ENCODE results near the gene MED29.

The MED29 gene, protein sequence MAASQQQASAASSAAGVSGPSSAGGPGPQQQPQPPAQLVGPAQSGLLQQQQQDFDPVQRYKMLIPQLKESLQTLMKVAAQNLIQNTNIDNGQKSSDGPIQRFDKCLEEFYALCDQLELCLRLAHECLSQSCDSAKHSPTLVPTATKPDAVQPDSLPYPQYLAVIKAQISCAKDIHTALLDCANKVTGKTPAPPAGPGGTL

DNA sequence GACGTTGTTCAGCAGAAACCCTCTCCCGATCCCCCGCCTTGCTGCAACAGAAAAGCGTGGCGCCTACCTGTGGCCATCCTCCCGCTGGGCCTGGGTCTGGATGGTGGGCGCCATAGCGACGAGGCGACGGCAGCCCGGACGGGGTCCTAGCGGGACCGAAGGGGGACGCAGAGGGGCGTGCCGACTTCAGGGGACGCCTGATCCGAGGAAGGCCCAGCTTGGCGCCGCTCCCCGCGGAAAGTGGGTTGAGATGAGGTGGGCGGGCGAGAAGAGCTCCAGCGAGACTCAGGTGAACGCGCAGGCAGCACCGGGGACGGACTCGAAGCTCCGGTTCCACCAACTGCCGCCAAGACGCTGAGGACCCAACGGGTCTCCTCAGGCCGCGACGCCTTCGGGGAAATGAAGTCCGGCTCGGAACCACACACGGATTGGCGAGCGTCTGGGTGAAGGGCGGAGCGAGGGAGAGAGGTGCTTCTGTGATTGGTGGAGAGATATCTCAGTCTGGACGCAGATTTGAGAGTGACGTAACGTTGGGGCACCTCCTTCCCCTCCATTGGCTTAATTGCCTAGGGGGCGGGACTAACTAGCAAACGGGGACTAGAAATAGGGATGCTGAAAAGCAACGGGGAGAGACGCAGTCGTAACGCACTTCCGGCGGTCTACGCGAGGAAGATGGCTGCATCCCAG lies at the start of gene MED29, which contains the start of gene PAF1:
TSS of gene MED29 (plus strand) at position 628 of the 687 bp plus-strand sequence. CDS start at position 673, 45 bp downstream.
TSS of gene PAF1 (minus strand) at position 356 of the 687 bp plus-strand sequence. CDS start at position 114, 242 bp downstream.
- DNase-seq, result peak; percentile 98
- H3K4me3 ChIP-seq (ENCODE audit: low read depth, low read length), result peak within 1 kb of the TSS; percentile 99
- TF ChIP-seq, protein P1, sequence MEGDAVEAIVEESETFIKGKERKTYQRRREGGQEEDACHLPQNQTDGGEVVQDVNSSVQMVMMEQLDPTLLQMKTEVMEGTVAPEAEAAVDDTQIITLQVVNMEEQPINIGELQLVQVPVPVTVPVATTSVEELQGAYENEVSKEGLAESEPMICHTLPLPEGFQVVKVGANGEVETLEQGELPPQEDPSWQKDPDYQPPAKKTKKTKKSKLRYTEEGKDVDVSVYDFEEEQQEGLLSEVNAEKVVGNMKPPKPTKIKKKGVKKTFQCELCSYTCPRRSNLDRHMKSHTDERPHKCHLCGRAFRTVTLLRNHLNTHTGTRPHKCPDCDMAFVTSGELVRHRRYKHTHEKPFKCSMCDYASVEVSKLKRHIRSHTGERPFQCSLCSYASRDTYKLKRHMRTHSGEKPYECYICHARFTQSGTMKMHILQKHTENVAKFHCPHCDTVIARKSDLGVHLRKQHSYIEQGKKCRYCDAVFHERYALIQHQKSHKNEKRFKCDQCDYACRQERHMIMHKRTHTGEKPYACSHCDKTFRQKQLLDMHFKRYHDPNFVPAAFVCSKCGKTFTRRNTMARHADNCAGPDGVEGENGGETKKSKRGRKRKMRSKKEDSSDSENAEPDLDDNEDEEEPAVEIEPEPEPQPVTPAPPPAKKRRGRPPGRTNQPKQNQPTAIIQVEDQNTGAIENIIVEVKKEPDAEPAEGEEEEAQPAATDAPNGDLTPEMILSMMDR (IDR thresholded peaks at IDR 0.05; ENCODE audit: low read depth, low read length), result 0 out of 2 replicates have a peak, but pooled peaks have one; percentile 10
- H3K36me3 ChIP-seq, result peaks cover 54% of the 10 kb centered on the region
- peak within 1 kb of the TSS; percentile 98 for H3K27ac ChIP-seq
- no peaks in the 10 kb centered on the region for H3K9me3 ChIP-seq (ENCODE audit: severe bottlenecking)
- no peaks in the 10 kb centered on the region for H3K27me3 ChIP-seq (ENCODE audit: insufficient read depth, low read depth, severe bottlenecking)

DNA sequence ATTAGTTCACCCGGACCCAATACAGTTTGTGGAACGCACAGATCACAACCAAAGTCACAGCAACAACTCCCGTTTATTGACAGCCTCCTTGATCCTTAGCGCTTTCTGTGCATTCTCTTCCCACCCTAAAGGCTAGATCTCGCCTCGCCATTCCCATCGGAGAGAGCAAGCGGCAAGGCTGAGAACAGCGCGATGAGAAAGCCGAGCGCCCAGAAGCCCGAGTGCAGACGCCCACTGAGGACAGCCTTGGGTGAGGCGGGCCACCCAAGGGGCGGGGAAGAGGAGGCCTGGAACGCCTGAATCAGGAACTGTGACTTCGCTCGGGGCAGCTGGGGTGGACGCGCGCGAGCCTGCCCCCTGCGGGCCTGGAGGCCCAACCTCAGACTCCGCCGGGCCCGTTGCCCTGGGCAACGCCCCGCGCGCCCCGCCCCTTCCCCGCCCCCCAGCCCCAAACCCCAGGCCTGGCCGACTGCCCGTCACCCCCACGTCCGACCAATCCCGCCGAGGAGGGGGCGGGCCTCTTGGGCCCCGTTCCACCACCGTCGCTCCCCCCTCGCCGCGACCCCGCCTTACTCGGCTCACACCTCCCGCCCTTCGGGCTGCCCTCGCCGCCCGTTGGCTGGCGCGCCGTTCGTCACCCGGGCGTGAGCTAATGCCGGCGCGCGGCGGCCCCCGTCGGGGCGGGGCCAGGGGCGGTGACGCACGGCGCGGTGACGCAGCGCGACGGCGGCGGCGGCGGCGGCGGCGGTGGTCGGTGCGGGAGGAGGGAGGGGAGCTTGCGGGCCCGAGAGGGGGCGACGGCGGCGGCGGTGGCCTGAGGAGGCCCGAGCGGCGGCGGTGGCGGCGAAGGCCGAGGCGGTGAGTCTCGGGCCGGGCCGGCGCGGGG lies 49.2 kb upstream of the MED29 start, which contains the start of gene SAMD4B:
TSS of gene SAMD4B (plus strand) at position 703 of the 886 bp plus-strand sequence. CDS start 14,473 bp downstream, outside the sequence.
- H3K27me3 ChIP-seq (ENCODE audit: insufficient read depth, low read depth, severe bottlenecking), result no peaks in the 10 kb centered on the region
- H3K4me3 ChIP-seq (ENCODE audit: low read depth, low read length), result peak within 1 kb of the TSS; percentile 81
- DNase-seq, result peak; percentile 99
- TF ChIP-seq, protein P1 (IDR thresholded peaks at IDR 0.05; ENCODE audit: low read depth, low read length), result peak; percentile 75
- no peaks in the 10 kb centered on the region for H3K9me3 ChIP-seq (ENCODE audit: severe bottlenecking)
- H3K36me3 ChIP-seq, result peaks cover 29% of the 10 kb centered on the region
- H3K27ac ChIP-seq, result peak within 1 kb of the TSS; percentile 75

DNA sequence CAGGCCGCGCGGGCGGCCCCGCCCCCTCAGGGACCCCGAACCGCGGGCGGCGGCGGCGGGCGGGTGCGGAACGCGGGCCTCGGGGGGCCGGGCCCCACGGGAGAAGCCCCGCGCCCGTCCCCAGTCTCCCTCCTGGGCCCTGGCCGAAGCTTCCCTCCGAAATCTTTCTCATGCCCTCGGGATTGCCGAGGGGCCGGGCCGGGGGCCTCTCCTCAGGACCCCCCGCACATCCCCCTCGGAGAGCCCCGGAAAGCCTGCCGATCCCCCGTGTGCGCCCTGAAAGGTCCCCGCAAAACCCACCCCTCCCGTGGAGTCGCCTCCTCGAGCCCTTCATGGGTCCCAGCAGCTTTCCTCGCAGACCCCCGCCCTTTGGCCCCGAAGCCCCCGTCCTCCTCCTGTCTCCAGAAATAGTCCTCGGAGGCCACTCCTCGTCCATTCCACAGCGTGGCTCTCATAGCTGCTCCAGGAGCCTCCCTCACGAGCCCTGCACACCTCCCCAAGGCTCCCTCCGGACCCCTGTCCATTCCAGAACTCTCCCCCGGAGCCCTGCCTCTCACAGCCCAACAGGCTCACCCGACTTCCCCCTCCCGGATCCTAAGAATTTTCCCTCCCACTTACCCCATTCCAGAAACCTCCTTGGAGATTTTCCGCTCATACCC lies 48.4 kb upstream of the MED29 start:
- no peak for DNase-seq
- Histone ChIP-seq H3K4me3 (ENCODE audit: low read depth, low read length) (peak overlapping the region; percentile 70), H3K36me3 (peaks cover 33% of the 10 kb centered on the region), H3K27ac (peak overlapping the region; percentile 75), H3K27me3 (ENCODE audit: insufficient read depth, low read depth, severe bottlenecking) (no peaks in the 10 kb centered on the region), H3K9me3 (ENCODE audit: severe bottlenecking) (no peaks in the 10 kb centered on the region)
- TF ChIP-seq, protein P1 (IDR thresholded peaks at IDR 0.05; ENCODE audit: low read depth, low read length), result no peak

DNA sequence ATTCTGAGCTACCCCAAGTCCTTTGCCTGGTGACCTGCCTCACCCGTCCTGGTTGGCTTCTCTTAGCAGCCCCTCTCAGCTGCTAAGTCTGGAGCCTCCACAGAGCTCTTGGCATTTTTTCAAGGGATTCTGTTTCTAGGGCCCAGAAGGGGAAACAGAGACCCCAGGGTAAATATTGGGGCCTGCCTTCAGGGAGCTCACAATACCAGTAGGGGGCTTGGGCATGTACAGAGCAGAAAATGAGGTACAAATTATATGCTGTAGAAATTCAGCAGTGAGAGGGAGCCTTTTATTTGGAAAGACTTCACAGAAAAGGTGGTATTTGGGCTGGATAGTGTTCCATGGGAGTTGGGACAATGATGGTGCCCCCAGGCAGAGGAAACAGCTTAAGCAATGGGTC lies 45.2 kb upstream of the MED29 start:
- DNase-seq, result no peak
- Histone ChIP-seq H3K4me3 (ENCODE audit: low read depth, low read length) (no peak overlapping the region), H3K9me3 (ENCODE audit: severe bottlenecking) (no peaks in the 10 kb centered on the region), H3K36me3 (peaks cover 57% of the 10 kb centered on the region), H3K27ac (no peak overlapping the region), H3K27me3 (ENCODE audit: insufficient read depth, low read depth, severe bottlenecking) (no peaks in the 10 kb centered on the region)
- TF ChIP-seq, protein P1 (IDR thresholded peaks at IDR 0.05; ENCODE audit: low read depth, low read length), result no peak

Data from WERI-Rb-1 (cell line).